ENCODE measurements around the gene CYP26B1. TPM values are rescaled to one million over a fixed set of nuclear protein-coding genes. Genes with fewer than 3 reads are reported as not detected.
A peak's percentile ranks its signal among the peaks of the same experiment; 100 is the strongest.

The CYP26B1 gene
- total RNA-seq, 1 experiment from 2014 or later = 3.9 TPM

DNA sequence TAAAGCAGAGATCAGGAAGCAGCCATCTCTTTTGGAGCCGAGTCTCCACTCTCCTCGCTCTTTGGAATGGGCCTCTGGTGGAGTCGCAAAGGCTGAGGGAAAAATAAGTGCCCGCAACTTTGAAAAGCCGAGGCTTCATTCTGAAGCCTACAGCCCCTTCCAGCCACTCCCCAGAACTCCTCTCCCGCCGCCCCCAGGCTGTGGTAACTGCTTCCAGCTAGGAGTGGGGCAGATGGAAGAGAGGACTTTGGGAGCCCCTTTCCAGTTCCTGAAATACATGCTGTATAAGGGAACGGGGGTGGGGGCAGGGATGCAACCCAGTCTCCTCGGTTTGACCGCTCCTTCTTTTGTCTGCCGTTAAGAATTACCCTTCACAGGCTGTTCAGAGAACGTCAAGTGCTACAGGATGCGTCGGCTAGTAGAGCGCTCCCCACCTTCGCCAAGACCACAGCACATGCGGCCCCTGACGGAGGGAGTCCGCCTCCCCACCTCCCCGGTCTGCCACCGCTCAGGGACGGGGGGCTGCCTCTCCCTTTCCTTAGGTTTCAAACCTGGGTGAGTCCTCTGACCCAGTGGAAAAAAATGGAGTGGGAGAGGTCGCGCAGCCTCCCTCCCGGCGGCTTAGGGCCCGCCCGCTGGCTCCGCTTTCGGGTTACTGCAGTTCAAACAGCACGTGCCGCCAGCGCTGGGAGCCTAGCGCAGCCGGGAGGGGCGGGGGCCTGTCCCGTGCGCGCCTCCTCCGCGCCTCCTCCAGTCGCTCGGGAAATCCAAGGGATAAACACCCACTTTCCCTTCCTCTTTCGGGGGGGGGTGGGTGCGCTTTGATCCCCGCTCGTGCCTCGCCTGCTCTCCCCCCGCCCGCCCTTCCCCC lies 4.9 kb downstream of the CYP26B1 start:
- no peaks in the 10 kb centered on the region for H4K20me1 ChIP-seq (ENCODE audit: low read length)
- no peaks in the 10 kb centered on the region for H3K79me2 ChIP-seq (ENCODE audit: low read length)
- TF ChIP-seq EZH2 (IDR thresholded peaks at IDR 0.05; ENCODE audit: low read length, unreplicated experiment) = no peak
- TF ChIP-seq, protein P1, sequence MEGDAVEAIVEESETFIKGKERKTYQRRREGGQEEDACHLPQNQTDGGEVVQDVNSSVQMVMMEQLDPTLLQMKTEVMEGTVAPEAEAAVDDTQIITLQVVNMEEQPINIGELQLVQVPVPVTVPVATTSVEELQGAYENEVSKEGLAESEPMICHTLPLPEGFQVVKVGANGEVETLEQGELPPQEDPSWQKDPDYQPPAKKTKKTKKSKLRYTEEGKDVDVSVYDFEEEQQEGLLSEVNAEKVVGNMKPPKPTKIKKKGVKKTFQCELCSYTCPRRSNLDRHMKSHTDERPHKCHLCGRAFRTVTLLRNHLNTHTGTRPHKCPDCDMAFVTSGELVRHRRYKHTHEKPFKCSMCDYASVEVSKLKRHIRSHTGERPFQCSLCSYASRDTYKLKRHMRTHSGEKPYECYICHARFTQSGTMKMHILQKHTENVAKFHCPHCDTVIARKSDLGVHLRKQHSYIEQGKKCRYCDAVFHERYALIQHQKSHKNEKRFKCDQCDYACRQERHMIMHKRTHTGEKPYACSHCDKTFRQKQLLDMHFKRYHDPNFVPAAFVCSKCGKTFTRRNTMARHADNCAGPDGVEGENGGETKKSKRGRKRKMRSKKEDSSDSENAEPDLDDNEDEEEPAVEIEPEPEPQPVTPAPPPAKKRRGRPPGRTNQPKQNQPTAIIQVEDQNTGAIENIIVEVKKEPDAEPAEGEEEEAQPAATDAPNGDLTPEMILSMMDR (conservative IDR thresholded peaks at IDR 0.05; ENCODE audit: low read depth, low read length) = no peak
- TF ChIP-seq EZH2phosphoT487 (IDR thresholded peaks at IDR 0.05; ENCODE audit: borderline replicate concordance, low read length) = no peak
- BruUV-seq (replicated peaks) = no TSS peak
- DNase-seq = no peak
- no peak for ATAC-seq
- H3F3A ChIP-seq (ENCODE audit: low read length, unreplicated experiment) = no peaks in the 10 kb centered on the region
- no peaks in the 10 kb centered on the region for H3K9me3 ChIP-seq (ENCODE audit: low read length)
- no peaks in the 10 kb centered on the region for H3K36me3 ChIP-seq (ENCODE audit: low read depth, low read length)
- intact Hi-C loops (cut with micrococcal nuclease) = no loop called here
- H3K9me2 ChIP-seq (replicated peaks; ENCODE audit: low read length) = no peaks in the 10 kb centered on the region
- H3K4me1 ChIP-seq (ENCODE audit: insufficient read depth, low read length) = peaks cover 15% of the 10 kb centered on the region
- H3K4me3 ChIP-seq (ENCODE audit: low read length) = no peak overlapping the region
- no peak overlapping the region for H3K9ac ChIP-seq (ENCODE audit: low read length)
- ChIA-PET POLR2A (ENCODE audit: unreplicated experiment) (no interaction called here), CTCF (no interaction called here)
- peaks cover 14% of the 10 kb centered on the region for H3K27me3 ChIP-seq (ENCODE audit: low read length)
- H3K27ac ChIP-seq (ENCODE audit: low read length) = no peak overlapping the region
- peak overlapping the region; percentile 34; the same call in 1 of the 2 replicates for H3K4me2 ChIP-seq (ENCODE audit: low read length)
- H2AFZ ChIP-seq (ENCODE audit: low read length) = no peak overlapping the region

DNA sequence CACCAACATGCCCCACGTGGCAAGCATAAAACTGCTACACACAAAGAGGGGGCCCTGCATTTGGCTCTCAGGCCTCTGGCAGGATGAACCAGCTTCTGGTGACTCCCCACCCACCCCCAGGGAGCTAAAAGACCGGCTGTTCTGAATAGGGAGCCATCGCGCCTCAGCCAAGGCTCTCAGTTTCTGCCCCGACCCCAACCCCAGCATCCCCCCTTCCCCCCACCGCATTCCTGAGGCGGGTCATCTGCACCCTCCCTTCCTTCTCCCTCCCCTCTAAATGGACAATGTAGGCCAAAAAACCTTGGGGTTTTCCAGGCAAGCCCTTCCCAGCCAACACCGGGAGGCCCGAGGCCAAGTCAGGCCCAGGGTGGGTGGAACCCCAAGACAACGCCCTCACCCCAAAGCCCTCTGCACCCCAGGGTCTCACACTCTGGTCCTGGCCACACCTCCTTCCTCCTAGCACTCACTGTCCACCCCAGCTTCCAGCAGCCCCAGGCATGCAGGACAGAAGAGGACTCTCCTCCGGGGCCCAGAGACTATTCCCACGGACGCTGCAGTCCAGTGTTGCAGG lies 5.7 kb downstream of the CYP26B1 start:
- no peaks in the 10 kb centered on the region for H3K9me3 ChIP-seq (ENCODE audit: low read length)
- intact Hi-C loops (cut with micrococcal nuclease) = no loop called here
- POLR2A ChIA-PET (ENCODE audit: unreplicated experiment) = interaction anchor here (0.7 kb wide), 1 partner anchor 597 kb away, joined by 3 read pairs; no protein-coding TSS in a partner anchor
- CTCF ChIA-PET = no interaction called here
- H3K4me2 ChIP-seq (ENCODE audit: low read length) = no peak overlapping the region
- H3K79me2 ChIP-seq (ENCODE audit: low read length) = no peaks in the 10 kb centered on the region
- H2AFZ ChIP-seq (ENCODE audit: low read length) = no peak overlapping the region
- H3K4me3 ChIP-seq (ENCODE audit: low read length) = no peak overlapping the region
- BruUV-seq (replicated peaks) = no TSS peak
- ATAC-seq (no peak), DNase-seq (no peak)
- TF ChIP-seq EZH2 (IDR thresholded peaks at IDR 0.05; ENCODE audit: low read length, unreplicated experiment) = no peak
- TF ChIP-seq EZH2phosphoT487 (IDR thresholded peaks at IDR 0.05; ENCODE audit: borderline replicate concordance, low read length) = no peak
- TF ChIP-seq, protein P1 (conservative IDR thresholded peaks at IDR 0.05; ENCODE audit: low read depth, low read length) = no peak
- no peaks in the 10 kb centered on the region for H3K9me2 ChIP-seq (replicated peaks; ENCODE audit: low read length)
- H3K9ac ChIP-seq (ENCODE audit: low read length) = no peak overlapping the region
- peaks cover 15% of the 10 kb centered on the region for H3K4me1 ChIP-seq (ENCODE audit: insufficient read depth, low read length)
- no peaks in the 10 kb centered on the region for H3F3A ChIP-seq (ENCODE audit: low read length, unreplicated experiment)
- peaks cover 7% of the 10 kb centered on the region for H3K27me3 ChIP-seq (ENCODE audit: low read length)
- H3K36me3 ChIP-seq (ENCODE audit: low read depth, low read length) = no peaks in the 10 kb centered on the region
- no peak overlapping the region for H3K27ac ChIP-seq (ENCODE audit: low read length)
- H4K20me1 ChIP-seq (ENCODE audit: low read length) = no peaks in the 10 kb centered on the region

Data from PC-3 (cell line).